ENCODE results near the gene CCSER1.

Gene CCSER1

GRCh38 chr4:90597927-90598326, 470.7 kb downstream of the CCSER1 start:
- CTCF ChIA-PET = interaction anchor here (0.7 kb wide), 2 partner anchors 66 to 329 kb away, joined by 3 read pairs; no protein-coding TSS in a partner anchor
- DNase-seq (ENCODE audit: low spot score) = no peak

GRCh38 chr4:90598741-90599140, 471.5 kb downstream of the CCSER1 start:
- DNase-seq (ENCODE audit: low spot score) = no peak
- TF ChIP-seq CTCF (conservative IDR thresholded peaks at IDR 0.05; ENCODE audit: low read depth) = no peak
- H3K27ac ChIP-seq = no peak overlapping the region
- CTCF ChIA-PET = no interaction called here
- POLR2A ChIA-PET (ENCODE audit: low non-redundant PET) = no interaction called here

More at GRCh38 chr4:90597927-90598326, 470.7 kb downstream of the CCSER1 start:
- no peak overlapping the region for H3K27ac ChIP-seq
- no peak for TF ChIP-seq CTCF (conservative IDR thresholded peaks at IDR 0.05; ENCODE audit: low read depth)
- POLR2A ChIA-PET (ENCODE audit: low non-redundant PET) = no interaction called here

- ChIA-PET CTCF (no interaction called here), POLR2A (ENCODE audit: low non-redundant PET) (no interaction called here)
- H3K27ac ChIP-seq = no peak overlapping the region
- DNase-seq (ENCODE audit: low spot score) = no peak
- no peak for TF ChIP-seq CTCF (conservative IDR thresholded peaks at IDR 0.05; ENCODE audit: low read depth)
Observed at GRCh38 chr4:90602726-90603125, 475.5 kb downstream of the CCSER1 start.

- no peak overlapping the region for H3K27ac ChIP-seq
- POLR2A ChIA-PET (ENCODE audit: low non-redundant PET) = no interaction called here
- DNase-seq (ENCODE audit: low spot score) = no peak
- CTCF ChIA-PET = no interaction called here
- no peak for TF ChIP-seq CTCF (conservative IDR thresholded peaks at IDR 0.05; ENCODE audit: low read depth)
Observed at GRCh38 chr4:90603540-90603939, 476.3 kb downstream of the CCSER1 start.

- TF ChIP-seq CTCF (conservative IDR thresholded peaks at IDR 0.05; ENCODE audit: low read depth) = no peak
- CTCF ChIA-PET = interaction anchor here (0.5 kb wide), 1 partner anchor 44 kb away, joined by 3 read pairs; no protein-coding TSS in a partner anchor
- POLR2A ChIA-PET (ENCODE audit: low non-redundant PET) = no interaction called here
- H3K27ac ChIP-seq = no peak overlapping the region
- DNase-seq (ENCODE audit: low spot score) = no peak
Observed at GRCh38 chr4:90606781-90607180, 479.6 kb downstream of the CCSER1 start.

- ChIA-PET POLR2A (ENCODE audit: low non-redundant PET) (no interaction called here), CTCF (no interaction called here)
- no peak for TF ChIP-seq CTCF (conservative IDR thresholded peaks at IDR 0.05; ENCODE audit: low read depth)
Observed at GRCh38 chr4:90614371-90614770, 487.2 kb downstream of the CCSER1 start.

GRCh38 chr4:90621080-90621479, 493.9 kb downstream of the CCSER1 start:
- H3K27ac ChIP-seq = no peak overlapping the region
- ChIA-PET POLR2A (ENCODE audit: low non-redundant PET) (no interaction called here), CTCF (no interaction called here)
- TF ChIP-seq CTCF (conservative IDR thresholded peaks at IDR 0.05; ENCODE audit: low read depth) = no peak
- no peak for DNase-seq (ENCODE audit: low spot score)

More at GRCh38 chr4:90614371-90614770, 487.2 kb downstream of the CCSER1 start:
- no peak overlapping the region for H3K27ac ChIP-seq
- no peak for DNase-seq (ENCODE audit: low spot score)

All from RWPE1 (cell line).